Breast epithelium (tissue), 3 donors: ENCODE measurements around the gene ASB7.

Source experiments
- POLR2A ChIP-seq: fragments of 450-650 bp; IDR thresholded peaks from one replicate; pipeline ENCODE4 v1.6.1; 2016; ENCODE audit warnings: antibody characterized with exemption, mild to moderate bottlenecking, moderate library complexity
- TF ChIP-seq, protein P1 (sequence below), 3 donors: fragments of 450-650 bp; IDR thresholded peaks; one replicate each; pipeline ENCODE4 v1.5.1; 2016 to 2017; ENCODE audit warnings: antibody characterized with exemption in 3 of 3, mild to moderate bottlenecking in 3 of 3, moderate library complexity in 3 of 3

DNA sequence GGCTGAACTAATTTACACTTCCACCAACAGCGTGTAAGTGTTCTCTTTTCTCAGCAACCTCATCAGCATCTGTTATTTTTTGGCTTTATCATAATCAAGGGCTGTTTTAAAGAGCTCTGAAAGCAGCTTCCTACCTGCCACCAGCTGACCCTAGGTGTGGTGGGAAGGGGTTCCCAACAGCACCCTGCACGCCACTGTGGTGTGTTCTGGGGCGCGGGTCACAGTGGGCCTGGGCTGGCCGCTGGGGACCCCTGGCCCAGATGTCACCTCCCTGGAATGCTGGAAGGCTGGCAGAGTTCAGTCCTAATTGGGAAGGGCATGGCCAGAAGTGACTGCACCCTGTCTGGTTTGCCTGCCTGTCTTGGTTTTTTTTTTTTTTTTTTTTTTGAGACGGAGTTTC lies 82.2 kb downstream of the ASB7 start:
- no peak for TF ChIP-seq POLR2A
- TF ChIP-seq, protein P1, sequence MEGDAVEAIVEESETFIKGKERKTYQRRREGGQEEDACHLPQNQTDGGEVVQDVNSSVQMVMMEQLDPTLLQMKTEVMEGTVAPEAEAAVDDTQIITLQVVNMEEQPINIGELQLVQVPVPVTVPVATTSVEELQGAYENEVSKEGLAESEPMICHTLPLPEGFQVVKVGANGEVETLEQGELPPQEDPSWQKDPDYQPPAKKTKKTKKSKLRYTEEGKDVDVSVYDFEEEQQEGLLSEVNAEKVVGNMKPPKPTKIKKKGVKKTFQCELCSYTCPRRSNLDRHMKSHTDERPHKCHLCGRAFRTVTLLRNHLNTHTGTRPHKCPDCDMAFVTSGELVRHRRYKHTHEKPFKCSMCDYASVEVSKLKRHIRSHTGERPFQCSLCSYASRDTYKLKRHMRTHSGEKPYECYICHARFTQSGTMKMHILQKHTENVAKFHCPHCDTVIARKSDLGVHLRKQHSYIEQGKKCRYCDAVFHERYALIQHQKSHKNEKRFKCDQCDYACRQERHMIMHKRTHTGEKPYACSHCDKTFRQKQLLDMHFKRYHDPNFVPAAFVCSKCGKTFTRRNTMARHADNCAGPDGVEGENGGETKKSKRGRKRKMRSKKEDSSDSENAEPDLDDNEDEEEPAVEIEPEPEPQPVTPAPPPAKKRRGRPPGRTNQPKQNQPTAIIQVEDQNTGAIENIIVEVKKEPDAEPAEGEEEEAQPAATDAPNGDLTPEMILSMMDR (IDR thresholded peaks at IDR 0.05): no peak
